Activated naive CD8-positive, alpha-beta T cell treated with anti-CD3 and anti-CD28 coated beads, Interleukin-2, amount 50 U/mL, for 24 hours (primary cell): Measurements from ENCODE around the gene ADCY4.

ENCODE experiments used
- ATAC-seq: fragments of 150-1000 bp; cut with Tn5 transposase; one replicate; pipeline ENCODE4 v1.10.0; 2021
- DNase-seq: peaks from one replicate; pipeline ENCODE4 v3.0.0; 2021
- H3K27ac Mint-ChIP-seq: one replicate; pipeline ENCODE4 v1.8.0; 2021; ENCODE audit warnings: mild to moderate bottlenecking, mixed read lengths
- H3K27me3 Mint-ChIP-seq: one replicate; pipeline ENCODE4 v1.8.0; 2021; ENCODE audit warnings: mixed read lengths
- H3K36me3 Mint-ChIP-seq: one replicate; pipeline ENCODE4 v1.8.0; 2021; ENCODE audit warnings: low read depth, mixed read lengths
- H3K4me1 Mint-ChIP-seq: one replicate; pipeline ENCODE4 v1.8.0; 2021; ENCODE audit warnings: mixed read lengths
- H3K4me3 Mint-ChIP-seq: one replicate; pipeline ENCODE4 v1.8.0; 2021; ENCODE audit warnings: mild to moderate bottlenecking, moderate library complexity, mixed read lengths
- H3K9me3 Mint-ChIP-seq: one replicate; pipeline ENCODE4 v1.8.0; 2021; ENCODE audit warnings: mixed read lengths

Gene ADCY4

GRCh38 chr14:24277606-24278321, 57.1 kb downstream of the ADCY4 start:
- Mint-ChIP-seq H3K27ac (peak overlapping the region; percentile 76), H3K4me3 (no peak overlapping the region), H3K9me3 (peaks cover 5% of the 10 kb centered on the region), H3K36me3 (peaks cover 6% of the 10 kb centered on the region), H3K4me1 (peaks cover 64% of the 10 kb centered on the region), H3K27me3 (no peaks in the 10 kb centered on the region)
- DNase-seq = peak; percentile 23
- ATAC-seq = no peak

DNA sequence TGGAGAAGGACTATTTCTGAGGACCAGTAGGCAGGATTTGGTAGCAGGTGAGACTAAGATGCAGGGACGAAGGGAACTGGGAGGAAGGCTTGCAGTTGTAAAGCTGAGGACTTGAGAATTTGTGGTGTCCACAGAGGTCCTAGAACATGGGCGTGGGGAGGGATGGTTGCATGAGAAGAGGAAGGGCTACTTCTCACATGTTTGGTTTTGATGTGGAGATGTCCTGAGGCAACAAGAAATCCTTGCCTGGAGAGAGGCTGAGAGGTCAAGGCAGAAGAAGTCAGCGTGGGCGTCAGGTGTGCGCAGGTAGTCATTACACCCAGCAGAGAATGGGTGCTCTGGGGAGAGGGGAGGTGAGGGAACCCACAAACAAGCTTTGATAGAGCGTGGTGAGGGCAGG, 57.8 kb downstream of the ADCY4 start:
- Mint-ChIP-seq H3K27ac (peak overlapping the region; percentile 19), H3K4me3 (no peak overlapping the region), H3K27me3 (no peaks in the 10 kb centered on the region), H3K36me3 (peaks cover 6% of the 10 kb centered on the region), H3K4me1 (peaks cover 70% of the 10 kb centered on the region), H3K9me3 (peaks cover 5% of the 10 kb centered on the region)
- DNase-seq = no peak
- ATAC-seq = no peak

DNA sequence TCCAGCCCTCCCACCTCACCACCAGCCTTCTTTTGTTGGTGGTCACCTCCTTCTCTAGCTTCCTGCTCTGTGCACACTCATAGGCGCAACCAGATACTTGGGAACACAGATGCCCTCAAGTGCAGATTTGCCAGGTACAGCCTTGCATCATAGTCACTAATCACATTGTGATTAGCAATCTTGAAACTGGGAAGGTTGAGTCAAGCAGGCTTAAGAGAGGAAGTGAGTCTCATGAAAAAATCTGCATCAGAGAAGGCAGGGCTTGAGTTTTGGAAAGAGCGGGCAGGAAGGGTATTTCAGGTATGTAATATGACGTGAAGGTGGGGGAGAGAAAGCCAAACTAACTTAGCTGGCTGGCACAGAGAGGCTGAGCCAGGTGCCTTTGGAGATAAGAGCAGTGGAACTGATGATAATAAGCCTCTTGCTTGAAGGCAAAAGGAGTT, 60.7 kb downstream of the ADCY4 start:
- Mint-ChIP-seq H3K27me3 (no peaks in the 10 kb centered on the region), H3K27ac (peak overlapping the region; percentile 82), H3K9me3 (peaks cover 5% of the 10 kb centered on the region), H3K4me1 (peaks cover 70% of the 10 kb centered on the region), H3K36me3 (peaks cover 6% of the 10 kb centered on the region), H3K4me3 (peak overlapping the region; percentile 41)
- ATAC-seq (peak; percentile 67), DNase-seq (peak; percentile 45)

DNA sequence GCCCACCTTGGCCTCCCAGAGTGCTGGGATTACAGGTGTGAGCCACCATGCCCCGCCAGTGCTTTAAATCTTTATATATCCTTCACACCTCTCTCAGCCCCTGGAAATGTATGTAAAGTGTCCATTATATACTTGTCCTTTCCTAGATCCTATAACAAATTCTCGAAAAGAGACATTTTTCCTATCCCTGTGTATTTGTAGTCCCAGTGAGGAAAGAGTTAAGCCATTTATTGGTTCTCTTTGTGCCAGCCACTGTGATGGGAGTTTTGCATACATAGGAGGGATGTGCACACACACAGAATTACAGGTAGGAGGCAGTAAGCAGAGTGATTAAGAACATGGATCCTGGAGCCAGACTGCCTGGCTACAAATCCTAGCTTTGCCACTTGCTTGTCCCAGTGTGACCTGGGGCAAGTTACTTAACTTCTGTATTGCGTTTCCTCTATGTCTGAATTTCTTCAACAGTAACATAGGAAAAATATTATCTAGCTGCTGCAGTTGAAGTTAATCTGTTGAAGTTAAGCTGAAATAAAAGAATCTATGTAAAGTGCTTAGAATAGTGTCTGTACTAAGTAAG, 61.4 kb downstream of the ADCY4 start:
- Mint-ChIP-seq H3K4me3 (no peak overlapping the region), H3K27me3 (no peaks in the 10 kb centered on the region), H3K36me3 (peaks cover 4% of the 10 kb centered on the region), H3K27ac (peak overlapping the region; percentile 82), H3K4me1 (peaks cover 64% of the 10 kb centered on the region), H3K9me3 (peaks cover 3% of the 10 kb centered on the region)
- ATAC-seq (no peak), DNase-seq (no peak)

- H3K27ac Mint-ChIP-seq = peak overlapping the region; percentile 95
- DNase-seq = no peak
- ATAC-seq = no peak
- peaks cover 53% of the 10 kb centered on the region for H3K4me1 Mint-ChIP-seq
- no peaks in the 10 kb centered on the region for H3K27me3 Mint-ChIP-seq
- peaks cover under 1% of the 10 kb centered on the region for H3K36me3 Mint-ChIP-seq
- peak overlapping the region; percentile 87 for H3K4me3 Mint-ChIP-seq
- no peaks in the 10 kb centered on the region for H3K9me3 Mint-ChIP-seq
Observed at GRCh38 chr14:24272467-24272866, 62.4 kb downstream of the ADCY4 start.

DNA sequence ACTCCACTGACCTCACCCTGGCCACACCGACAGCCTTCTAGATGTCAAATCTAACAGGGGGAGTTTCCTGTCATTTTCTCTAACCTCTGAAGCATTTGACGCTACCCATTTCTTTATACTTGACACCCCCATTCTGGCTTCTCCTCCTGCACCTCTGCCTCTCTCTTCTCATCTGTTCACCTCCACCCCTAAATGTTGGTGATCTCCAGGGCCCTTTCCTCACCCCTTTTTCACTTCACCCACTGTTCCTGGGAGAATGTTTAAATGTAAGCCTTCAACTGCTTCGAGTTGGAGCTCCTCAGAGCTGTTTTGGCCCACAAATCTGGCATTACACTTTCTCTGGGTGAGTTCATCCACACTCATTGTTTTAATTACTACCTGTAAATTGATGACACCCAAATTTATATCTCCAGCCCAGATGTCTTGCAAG, 63.0 kb downstream of the ADCY4 start:
- Mint-ChIP-seq H3K4me3 (peak overlapping the region; percentile 87), H3K27ac (peak overlapping the region; percentile 95), H3K4me1 (peaks cover 48% of the 10 kb centered on the region), H3K27me3 (no peaks in the 10 kb centered on the region), H3K36me3 (peaks cover 6% of the 10 kb centered on the region), H3K9me3 (no peaks in the 10 kb centered on the region)
- DNase-seq (no peak), ATAC-seq (no peak)

DNA sequence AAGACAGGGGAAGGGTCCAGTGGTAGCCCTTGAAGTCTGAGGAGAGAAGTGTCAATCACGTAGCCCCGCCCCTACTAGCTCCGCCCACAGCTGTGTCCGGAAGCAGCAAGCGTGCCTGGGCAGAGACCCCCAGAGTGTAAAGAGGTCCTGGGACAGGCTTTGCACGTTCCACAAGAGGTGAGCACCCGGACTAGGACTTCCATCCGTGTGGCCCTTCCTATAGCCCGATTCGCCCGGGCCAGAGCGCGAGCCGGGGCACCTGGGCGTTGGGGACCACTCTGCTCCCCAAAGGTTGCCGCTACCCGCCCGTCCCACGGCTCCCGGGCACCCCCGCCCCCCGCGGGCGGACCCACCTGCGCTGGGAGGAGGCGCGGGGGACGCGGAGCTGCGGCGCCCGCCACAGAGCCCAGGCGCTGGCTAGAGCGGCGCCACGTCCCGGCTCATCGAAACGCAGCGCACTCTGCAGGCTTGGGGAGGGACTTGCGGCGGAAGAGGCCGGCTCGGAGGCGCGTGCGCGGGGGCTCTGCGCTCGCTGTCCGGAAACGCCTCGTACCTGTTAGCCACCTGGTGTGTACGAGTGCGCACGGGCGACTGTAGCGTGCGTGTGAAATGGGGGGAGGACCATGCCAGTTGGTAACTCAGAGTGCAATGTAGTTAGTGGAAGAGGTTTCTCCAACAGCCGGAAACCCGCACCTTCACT, 63.6 kb downstream of the ADCY4 start, which contains the start of gene RABGGTA:
TSS of gene RABGGTA (minus strand) at position 464 of the 700 bp plus-strand sequence. CDS start 482 bp downstream, outside the sequence.
- DNase-seq = peak; percentile 89
- peak within 1 kb of the TSS; percentile 87 for H3K4me3 Mint-ChIP-seq
- peaks cover 12% of the 10 kb centered on the region for H3K36me3 Mint-ChIP-seq
- peak within 1 kb of the TSS; percentile 95 for H3K27ac Mint-ChIP-seq
- H3K4me1 Mint-ChIP-seq = peaks cover 45% of the 10 kb centered on the region
- no peaks in the 10 kb centered on the region for H3K27me3 Mint-ChIP-seq
- no peaks in the 10 kb centered on the region for H3K9me3 Mint-ChIP-seq
- ATAC-seq = peak; percentile 88

- H3K9me3 Mint-ChIP-seq = no peaks in the 10 kb centered on the region
- peak overlapping the region; percentile 87 for H3K4me3 Mint-ChIP-seq
- H3K36me3 Mint-ChIP-seq = peaks cover 14% of the 10 kb centered on the region
- DNase-seq (no peak), ATAC-seq (no peak)
- H3K27ac Mint-ChIP-seq = peak overlapping the region; percentile 91
- no peaks in the 10 kb centered on the region for H3K27me3 Mint-ChIP-seq
- peaks cover 45% of the 10 kb centered on the region for H3K4me1 Mint-ChIP-seq
Observed at GRCh38 chr14:24270537-24271133, 64.2 kb downstream of the ADCY4 start.

- H3K27ac Mint-ChIP-seq = no peak overlapping the region
Observed at GRCh38 chr14:24269910-24270536, 64.8 kb downstream of the ADCY4 start.

GRCh38 chr14:24269368-24269767, 65.5 kb downstream of the ADCY4 start:
- no peak overlapping the region for H3K4me3 Mint-ChIP-seq

More at GRCh38 chr14:24269910-24270536, 64.8 kb downstream of the ADCY4 start:
- Mint-ChIP-seq H3K9me3 (no peaks in the 10 kb centered on the region), H3K27me3 (no peaks in the 10 kb centered on the region), H3K4me1 (peaks cover 40% of the 10 kb centered on the region), H3K36me3 (peaks cover 14% of the 10 kb centered on the region), H3K4me3 (peak overlapping the region; percentile 87)
- no peak for DNase-seq
- ATAC-seq = no peak

More at GRCh38 chr14:24269368-24269767, 65.5 kb downstream of the ADCY4 start:
- H3K27ac Mint-ChIP-seq = no peak overlapping the region
- H3K27me3 Mint-ChIP-seq = no peaks in the 10 kb centered on the region
- no peaks in the 10 kb centered on the region for H3K9me3 Mint-ChIP-seq
- H3K36me3 Mint-ChIP-seq = peaks cover 16% of the 10 kb centered on the region
- no peak for ATAC-seq
- no peak for DNase-seq
- peaks cover 38% of the 10 kb centered on the region for H3K4me1 Mint-ChIP-seq
